Liver (tissue), 9 donors: Measurements from ENCODE around the gene MAP1A. TPM values are rescaled to one million over a fixed set of nuclear protein-coding genes. Genes with fewer than 3 reads are reported as not detected.

Experiments used
- DNase-seq: peaks from one replicate; pipeline ENCODE4 v3.0.0-alpha.2; 2017; ENCODE audit warnings: low spot score
- H3K27ac ChIP-seq, 2 donors: one replicate each; pipeline ENCODE4 v1.7.0; 2013; ENCODE audit warnings: inconsistent platforms in 2 of 2, low read length in 2 of 2, control low read depth in 1 of 2, low read depth in 1 of 2, mild to moderate bottlenecking in 1 of 2
- H3K27me3 ChIP-seq, 4 donors: one replicate each; pipeline versions ENCODE4 v1.6.1 to v1.7.0; 2013; ENCODE audit warnings: low read length in 3 of 4, inconsistent platforms in 1 of 4, mild to moderate bottlenecking in 1 of 4, moderate library complexity in 1 of 4; ENCODE audit not compliant: control insufficient read depth in 4 of 4, insufficient read depth in 4 of 4
- H3K36me3 ChIP-seq, 4 donors: one replicate each; pipeline versions ENCODE4 v1.6.1 to v1.7.0; 2013; ENCODE audit warnings: low read length in 3 of 4, mild to moderate bottlenecking in 3 of 4, low read depth in 1 of 4, moderate library complexity in 1 of 4; ENCODE audit not compliant: control insufficient read depth in 4 of 4, insufficient read depth in 3 of 4
- H3K4me1 ChIP-seq, 4 donors: one replicate each; pipeline versions ENCODE4 v1.6.1 to v1.7.0; 2013; ENCODE audit warnings: low read length in 3 of 4, mild to moderate bottlenecking in 3 of 4, moderate library complexity in 1 of 4; ENCODE audit not compliant: control insufficient read depth in 4 of 4, insufficient read depth in 4 of 4
- H3K4me3 ChIP-seq, 3 donors: one replicate each; pipeline versions ENCODE4 v1.6.1 to v1.7.0; 2013; ENCODE audit warnings: low read length in 3 of 3, control low read depth in 1 of 3, low read depth in 1 of 3, mild to moderate bottlenecking in 1 of 3
- H3K9ac ChIP-seq, 2 donors: one replicate each; pipeline ENCODE4 v1.7.0; 2013; ENCODE audit warnings: low read length in 2 of 2, mild to moderate bottlenecking in 2 of 2, moderate library complexity in 2 of 2, control low read depth in 1 of 2, low read depth in 1 of 2
- H3K9me3 ChIP-seq, 4 donors: one replicate each; pipeline versions ENCODE4 v1.6.1 to v1.7.0; 2013; ENCODE audit warnings: low read length in 3 of 4; ENCODE audit not compliant: control insufficient read depth in 4 of 4
- ATF3 ChIP-seq: IDR thresholded peaks from 2 replicates; pipeline ENCODE4 v1.6.1; 2016; ENCODE audit warnings: antibody characterized with exemption
- CTCF ChIP-seq: fragments of 150-350 bp; IDR thresholded peaks from 2 replicates; pipeline ENCODE4 v1.5.1; 2017; ENCODE audit warnings: improper control_type of control experiment, low read depth, low read length; ENCODE audit not compliant: missing input control
- EGR1 ChIP-seq, 2 donors: IDR thresholded peaks; 2 replicates each; pipeline ENCODE4 v1.6.1; 2016 to 2018; ENCODE audit warnings: antibody characterized with exemption in 2 of 2, low read depth in 2 of 2
- FOXA1 ChIP-seq: IDR thresholded peaks from 2 replicates; pipeline ENCODE4 v1.6.1; 2016; ENCODE audit warnings: antibody characterized with exemption
- FOXA2 ChIP-seq: IDR thresholded peaks from 2 replicates; pipeline ENCODE4 v1.6.1; 2016; ENCODE audit warnings: antibody characterized with exemption
- GABPA ChIP-seq, 2 donors: IDR thresholded peaks in 1 of 2; conservative IDR thresholded peaks in 1 of 2; 2 replicates each; pipeline ENCODE4 v1.6.1; 2016; ENCODE audit warnings: antibody characterized with exemption in 2 of 2, mild to moderate bottlenecking in 1 of 2, moderate library complexity in 1 of 2
- HNF4A ChIP-seq, 2 donors: conservative IDR thresholded peaks; 2 replicates each; pipeline ENCODE4 v1.6.1; 2016; ENCODE audit warnings: antibody characterized with exemption in 2 of 2, mild to moderate bottlenecking in 2 of 2
- HNF4G ChIP-seq: IDR thresholded peaks from 2 replicates; pipeline ENCODE4 v1.6.1; 2016; ENCODE audit warnings: antibody characterized with exemption
- JUND ChIP-seq, 2 donors: IDR thresholded peaks; 2 replicates each; pipeline ENCODE4 v1.6.1; 2016; ENCODE audit warnings: antibody characterized with exemption in 2 of 2
- MAX ChIP-seq: IDR thresholded peaks from 2 replicates; pipeline ENCODE4 v1.6.1; 2016; ENCODE audit warnings: antibody characterized with exemption
- NR2F2 ChIP-seq: IDR thresholded peaks from 2 replicates; pipeline ENCODE4 v1.6.1; 2016; ENCODE audit warnings: antibody characterized with exemption
- RAD21 ChIP-seq, 2 donors: IDR thresholded peaks; 2 replicates each; pipeline ENCODE4 v1.6.1; 2016; ENCODE audit warnings: antibody characterized with exemption in 2 of 2, mild to moderate bottlenecking in 2 of 2
- REST ChIP-seq: IDR thresholded peaks from 2 replicates; pipeline ENCODE4 v1.6.1; 2016; ENCODE audit warnings: antibody characterized with exemption, mild to moderate bottlenecking
- RXRA ChIP-seq, 2 donors: IDR thresholded peaks; 2 replicates each; pipeline ENCODE4 v1.6.1; 2017 to 2018; ENCODE audit warnings: antibody characterized with exemption in 2 of 2, mild to moderate bottlenecking in 1 of 2
- SP1 ChIP-seq: IDR thresholded peaks from 2 replicates; pipeline ENCODE4 v1.6.1; 2018; ENCODE audit warnings: antibody characterized with exemption, mild to moderate bottlenecking
- TAF1 ChIP-seq: conservative IDR thresholded peaks from 2 replicates; pipeline ENCODE4 v1.6.1; 2016; ENCODE audit warnings: antibody characterized with exemption, mild to moderate bottlenecking
- ZBTB33 ChIP-seq: IDR thresholded peaks from 2 replicates; pipeline ENCODE4 v1.6.1; 2016; ENCODE audit warnings: antibody characterized with exemption
- WGBS: extraction: QIAGEN DNeasy Blood & Tissue Kit; methylation state at CpG from one replicate; pipeline ENCODE4 v1.1.7; 2013; 5-methylcytosine and 5-hydroxymethylcytosine counted together
- polyA plus RNA-seq, 2 donors: library from polyadenylated mRNA; stranded (reverse) in 1 of 2; unstranded in 1 of 2; fragments of 200-250 nt in 1 of 2; fragments of >200 nt in 1 of 2; fragmentation: Nextera tagmentation in 1 of 2; extraction: Ambion mirVana in 1 of 2; gene quantifications; one replicate each; pipeline versions ENCODE4 v1.2.1 to v1.2.3, GENCODE V29; 2013 to 2015
- total RNA-seq, 2 donors: library from RNA; depleted of rRNA; stranded (reverse); fragments of >200 nt; gene quantifications; one replicate each; pipeline ENCODE4 v1.2.3, GENCODE V29; 2014
- donor health status: healthy.
- donor health status: healthy.
- donor health status: healthy.
- donor health status: healthy.
- donor health status: healthy.

MAP1A gene
- total and polyA plus RNA-seq, 4 donors = 0.11 to 0.89 (median 0.28) TPM

GRCh38 chr15:43516185-43516584 is 1.2 kb upstream of the MAP1A start:
- H3K9ac ChIP-seq = no peak overlapping the region
- DNase-seq = no peak
- H3K27ac ChIP-seq = no peak overlapping the region
- no peaks in the 10 kb centered on the region for H3K9me3 ChIP-seq
- no peak for TF ChIP-seq ATF3
- no peak for TF ChIP-seq GABPA (IDR thresholded peaks at IDR 0.05 in 1 of 2, conservative IDR thresholded peaks at IDR 0.05 in 1 of 2)
- no peak for TF ChIP-seq REST
- no peak for TF ChIP-seq FOXA2
- no peak for TF ChIP-seq RXRA (IDR thresholded peaks at IDR 0.05)
- TF ChIP-seq ZBTB33 = no peak
- TF ChIP-seq JUND (IDR thresholded peaks at IDR 0.05) = no peak
- no peak for TF ChIP-seq TAF1
- no peak for TF ChIP-seq RAD21 (IDR thresholded peaks at IDR 0.05)
- TF ChIP-seq HNF4A (conservative IDR thresholded peaks at IDR 0.05) = no peak
- no peak for TF ChIP-seq CTCF
- no peak for TF ChIP-seq HNF4G
- TF ChIP-seq MAX = no peak
- TF ChIP-seq FOXA1 = no peak
- TF ChIP-seq SP1 = no peak
- TF ChIP-seq NR2F2 = no peak
- peaks cover 2 to 6% (median 2%) of the 10 kb centered on the region in 4 donors for H3K4me1 ChIP-seq
- H3K4me3 ChIP-seq = no peak overlapping the region
- 50% methylated on average over 5 of the region's 5 CpGs for WGBS
- no peaks in the 10 kb centered on the region for H3K36me3 ChIP-seq
- H3K27me3 ChIP-seq = peaks cover 0 to 19% (median under 1%) of the 10 kb centered on the region in 4 donors

GRCh38 chr15:43516801-43517353 is 531 bp upstream of the MAP1A start:
- Histone ChIP-seq H3K27me3 (peaks cover 0 to 18% (median under 1%) of the 10 kb centered on the region in 4 donors), H3K4me3 (no peak overlapping the region), H3K9ac (no peak overlapping the region), H3K9me3 (no peaks in the 10 kb centered on the region), H3K4me1 (peaks cover 0 to 3% (median 0%) of the 10 kb centered on the region in 4 donors), H3K36me3 (no peaks in the 10 kb centered on the region), H3K27ac (no peak overlapping the region)
- DNase-seq = no peak
- WGBS = 49% methylated on average over 4 of the region's 4 CpGs
- TF ChIP-seq SP1 (no peak), EGR1 (IDR thresholded peaks at IDR 0.05; ENCODE audit: low read depth in 2 of 2) (no peak), JUND (IDR thresholded peaks at IDR 0.05) (no peak), FOXA1 (no peak), ATF3 (no peak), ZBTB33 (no peak), MAX (no peak), RAD21 (IDR thresholded peaks at IDR 0.05) (no peak), REST (no peak), NR2F2 (no peak), HNF4G (no peak)
